Left renal cortex interstitium (tissue), 4 donors: ENCODE data around the gene CCDC6. TPM values are rescaled to one million over a fixed set of nuclear protein-coding genes. Genes with fewer than 3 reads are reported as not detected.

Experiments used
- DNase-seq, 4 donors: peaks; one replicate each; pipeline ENCODE4 v3.0.0-alpha.2; 2013; ENCODE audit warnings: low read depth in 4 of 4, low spot score in 2 of 4, missing footprints in 1 of 4
- polyA plus RNA-seq, 4 donors: library from polyadenylated mRNA; unstranded; fragments of 120-200 nt; gene quantifications; one replicate each; pipeline ENCODE4 v1.2.1, GENCODE V29; 2013; ENCODE audit not compliant: insufficient read length in 4 of 4

Gene CCDC6
- polyA plus RNA-seq, 4 donors, result 35.2 to 43.1 (median 39.6) TPM

DNA sequence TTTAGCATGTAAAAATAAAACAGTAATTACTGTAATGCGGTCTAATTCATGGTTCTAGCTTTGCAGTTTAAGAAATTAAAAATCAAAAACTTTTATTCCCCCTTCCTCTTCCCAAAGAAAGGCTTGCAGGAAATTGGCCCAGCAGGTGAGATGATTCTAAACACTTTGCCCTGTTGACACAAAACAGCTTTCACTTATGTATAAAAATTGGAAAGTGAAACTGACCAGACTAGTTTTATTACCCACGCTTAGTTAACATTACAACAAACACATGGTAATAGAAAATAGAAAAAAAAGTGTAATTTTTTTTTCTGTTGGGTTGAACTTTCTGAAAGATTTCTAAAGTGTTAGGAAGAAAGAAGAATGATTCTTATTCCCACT lies 1.2 kb upstream of the CCDC6 start:
- DNase-seq, result no peak

DNA sequence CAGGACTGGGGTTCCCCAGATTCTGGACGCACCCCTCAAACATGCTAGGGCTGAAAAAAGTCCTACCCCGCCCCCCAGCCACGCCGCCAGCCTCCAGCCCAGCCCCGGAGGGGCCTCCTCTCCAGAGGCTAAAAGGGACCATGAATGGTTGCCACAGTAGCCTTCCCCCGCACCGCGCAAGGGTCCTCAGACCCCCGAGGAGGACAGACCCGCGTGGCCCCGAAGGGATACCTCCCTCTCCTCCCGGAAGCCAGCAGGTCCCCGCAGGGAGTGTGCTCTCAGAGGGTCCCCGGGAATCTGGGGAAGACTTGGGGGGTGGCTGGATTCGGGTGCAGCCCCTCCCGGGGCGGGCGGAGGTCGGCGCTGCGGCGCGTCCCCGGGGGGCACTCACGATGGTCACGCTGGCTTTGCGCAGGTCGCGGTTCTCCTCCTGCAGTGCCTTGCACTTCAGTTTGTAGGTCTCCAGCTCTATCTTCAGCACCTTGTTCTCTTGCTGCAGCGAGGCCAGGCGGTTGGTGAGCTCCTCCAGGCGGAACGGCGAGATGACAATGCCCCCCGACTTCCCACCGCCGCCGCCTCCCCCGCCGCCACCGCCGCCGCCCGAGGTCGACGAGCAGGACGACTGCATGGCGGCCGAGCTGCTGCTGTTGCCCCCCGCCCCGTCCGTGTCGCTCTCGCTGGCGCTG lies 482 bp downstream of the CCDC6 start:
- peak in 1 of 4 donors; percentile 21 for DNase-seq

GRCh38 chr10:59905066-59905730 lies 1.2 kb downstream of the CCDC6 start:
- DNase-seq, result peak in 2 of 4 donors; percentile 29

DNA sequence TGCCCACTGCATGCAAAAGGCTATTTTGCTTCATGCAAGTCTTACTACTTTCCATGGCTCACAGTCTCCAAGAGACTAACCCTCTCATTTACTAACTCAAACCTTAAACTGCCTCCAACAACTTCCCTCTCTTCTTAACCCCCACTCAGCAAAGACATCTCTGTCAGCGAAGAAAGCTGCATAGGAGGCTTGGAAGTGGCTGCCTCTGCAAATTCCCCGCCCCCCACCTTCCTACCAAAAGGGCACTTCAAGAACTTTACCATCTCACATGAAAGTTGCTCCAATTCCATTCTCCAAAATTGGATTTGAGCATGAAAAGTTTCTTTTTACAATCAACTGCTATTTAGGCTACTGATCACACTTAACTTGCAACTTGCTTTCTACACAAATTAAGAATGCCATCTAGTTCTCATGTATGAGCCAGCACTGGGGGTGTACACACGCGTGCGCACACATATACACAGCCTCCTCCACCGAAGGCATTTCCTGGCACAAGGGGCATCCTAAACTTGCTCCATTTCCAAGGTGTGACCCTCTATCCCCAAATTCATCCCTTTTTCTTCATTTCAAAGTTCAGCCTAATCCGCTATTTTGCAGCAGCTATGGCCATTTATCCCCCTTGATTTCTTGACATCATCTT lies 1.8 kb downstream of the CCDC6 start:
- DNase-seq, result no peak

DNA sequence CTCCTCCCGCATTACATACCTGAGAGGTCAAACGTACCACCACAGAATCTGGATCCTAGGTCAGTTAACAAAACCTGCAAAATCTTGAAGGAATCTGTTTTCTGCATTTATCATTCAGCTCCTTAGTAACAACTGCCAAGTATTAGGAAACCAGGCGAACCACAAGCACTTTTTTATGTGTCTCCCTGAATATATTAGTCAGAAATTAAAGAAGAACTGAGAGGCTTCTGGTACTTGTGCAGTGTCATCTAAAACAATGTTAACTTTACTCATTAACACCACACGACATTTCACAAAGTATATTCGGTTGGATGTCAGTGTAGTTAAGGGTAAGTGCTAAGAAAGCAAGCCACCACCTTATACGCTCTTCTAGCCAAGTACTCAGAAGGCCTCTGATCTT lies 2.5 kb downstream of the CCDC6 start:
- no peak for DNase-seq

DNA sequence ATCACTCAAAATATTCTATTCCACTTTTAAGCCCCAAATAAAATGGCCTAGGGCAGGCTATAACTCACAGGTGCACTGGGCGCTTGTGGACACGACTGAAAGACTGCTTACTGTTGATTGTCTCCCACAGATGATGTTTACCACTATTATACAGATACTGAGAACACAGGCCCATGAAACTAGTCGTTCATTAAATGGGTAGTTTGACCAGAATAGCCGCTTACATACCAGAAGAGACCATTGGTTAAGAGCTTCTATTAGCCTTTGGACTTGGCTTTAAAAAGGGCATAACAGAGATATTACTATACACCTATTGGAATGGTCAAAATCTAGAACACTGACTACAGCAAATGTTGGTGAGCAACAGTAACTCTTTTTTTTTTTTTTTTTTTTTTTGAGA lies 4.3 kb downstream of the CCDC6 start:
- no peak for DNase-seq

DNA sequence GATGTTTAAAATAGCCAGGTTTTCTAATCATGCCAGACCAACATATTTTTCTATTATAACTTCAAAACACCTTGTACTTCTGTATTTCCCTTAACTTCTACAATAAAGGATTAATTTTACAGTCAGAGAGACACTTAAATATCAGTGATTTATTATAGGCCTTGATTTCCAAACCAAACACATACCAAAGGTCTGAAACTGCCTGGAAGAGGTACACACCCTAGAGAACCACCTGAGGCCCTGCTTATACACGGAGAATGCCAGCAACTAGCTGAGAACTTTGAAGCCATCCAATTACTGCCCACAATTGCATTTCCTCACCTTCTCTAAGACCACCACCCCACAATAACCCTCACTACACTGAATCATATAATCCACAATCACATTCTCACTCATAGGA lies 4.9 kb downstream of the CCDC6 start:
- DNase-seq, result no peak

DNA sequence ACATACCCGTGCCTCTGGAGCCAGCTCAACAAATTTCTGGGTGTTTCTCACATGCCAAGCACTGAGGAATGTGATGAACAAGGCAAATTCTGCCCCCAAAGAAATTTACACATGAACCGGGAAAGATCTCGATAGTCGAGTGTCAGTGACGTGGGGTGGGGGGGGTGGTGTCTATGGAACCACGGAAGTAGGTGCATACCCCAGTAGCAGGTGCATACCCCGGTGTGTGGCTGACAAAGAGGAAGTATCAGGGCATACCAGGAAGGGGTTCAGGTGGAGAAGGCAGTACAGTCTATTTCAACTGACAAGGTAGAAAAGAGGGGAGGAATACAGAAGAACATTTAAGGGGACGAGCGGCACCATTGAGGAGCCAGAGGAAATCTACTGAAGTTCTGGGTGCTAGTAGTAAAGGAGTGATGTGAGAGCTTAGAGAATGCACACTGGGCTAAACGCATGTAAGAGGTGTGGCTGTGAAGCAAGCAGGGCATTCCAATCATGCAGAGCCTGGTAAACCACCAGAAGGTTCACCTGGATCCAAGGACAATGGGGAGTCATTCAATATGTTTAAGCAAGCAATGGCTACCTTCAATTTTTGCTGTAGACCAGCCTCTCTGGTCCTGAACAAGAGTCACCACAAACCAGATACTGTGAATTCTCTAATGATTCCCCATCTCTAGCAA lies 6.2 kb downstream of the CCDC6 start:
- DNase-seq, result no peak

DNA sequence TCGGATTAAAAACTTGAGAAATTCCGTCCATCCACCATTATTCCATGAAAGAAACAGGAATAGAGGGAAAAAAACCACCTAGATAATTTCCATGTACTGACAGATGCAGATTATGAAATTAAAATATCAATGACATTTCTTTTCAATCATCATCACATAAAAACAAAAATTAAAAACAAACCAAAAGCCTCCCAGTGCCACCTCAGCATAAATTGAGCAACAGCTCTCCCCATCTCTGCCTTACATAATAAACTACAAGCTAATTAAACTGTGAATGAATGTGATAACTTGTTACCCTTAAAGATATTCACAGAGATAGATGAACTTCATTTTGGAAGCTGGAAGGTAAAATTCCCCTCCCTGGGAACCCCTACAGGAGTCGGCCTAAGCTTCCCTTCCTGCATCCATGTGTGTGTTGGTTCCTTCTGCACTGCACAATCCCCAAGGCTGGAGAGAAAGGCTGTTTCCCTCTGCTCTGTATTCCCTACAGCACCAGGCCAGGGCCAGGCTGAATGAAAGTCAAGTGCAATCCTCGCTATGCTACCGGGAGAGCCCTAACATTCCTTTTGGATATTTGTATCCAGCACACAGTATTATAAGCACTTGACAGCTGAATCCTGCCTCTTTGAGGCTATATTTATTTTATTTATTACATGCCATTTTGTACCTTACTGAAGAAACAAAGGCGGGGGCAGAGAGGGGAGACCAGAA lies 8.1 kb downstream of the CCDC6 start:
- no peak for DNase-seq

DNA sequence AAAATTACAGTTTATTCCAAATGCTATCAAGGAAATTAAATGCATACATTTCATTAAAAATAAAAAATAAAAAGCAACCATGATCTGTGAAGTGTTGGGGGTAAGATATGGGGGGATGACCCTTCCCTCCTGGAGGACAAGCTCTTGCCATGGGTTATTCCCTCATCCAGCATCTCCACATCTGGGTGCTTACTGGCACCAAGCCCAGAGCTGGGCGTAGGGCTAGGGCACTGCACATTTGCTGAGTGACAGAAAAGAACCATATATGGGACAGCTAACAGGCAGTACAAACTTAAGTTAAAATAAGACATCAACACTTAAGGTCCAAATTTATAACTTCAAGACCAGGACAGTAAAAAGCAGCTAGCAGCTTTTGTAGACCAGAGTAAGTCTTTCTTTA lies 10.2 kb downstream of the CCDC6 start:
- no peak for DNase-seq

DNA sequence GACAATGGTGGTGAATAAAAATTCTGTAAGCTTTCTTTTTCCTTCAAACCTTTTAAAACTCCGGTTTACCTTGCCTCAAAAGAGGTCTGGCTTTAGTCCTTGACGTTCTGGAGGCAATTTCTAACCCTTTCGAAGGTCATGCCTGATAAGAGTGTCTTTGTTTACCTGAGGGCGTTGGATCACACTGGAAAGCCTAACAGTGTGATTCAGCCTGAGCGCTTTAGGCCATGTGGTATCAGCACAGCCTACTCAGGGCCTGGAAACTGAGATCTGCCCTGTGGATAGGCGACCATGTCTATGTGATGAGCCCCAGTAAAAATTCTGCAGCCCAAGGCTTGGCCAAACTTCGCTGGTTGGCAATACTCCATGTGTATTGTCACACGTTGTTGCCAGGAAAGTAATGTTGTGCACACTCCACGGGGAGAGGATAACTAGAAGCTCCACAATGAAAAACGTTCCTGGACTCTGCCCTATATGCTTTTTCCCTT lies 10.7 kb downstream of the CCDC6 start:
- DNase-seq, result no peak

GRCh38 chr10:59894114-59894513 lies 12.2 kb downstream of the CCDC6 start:
- DNase-seq, result no peak

DNA sequence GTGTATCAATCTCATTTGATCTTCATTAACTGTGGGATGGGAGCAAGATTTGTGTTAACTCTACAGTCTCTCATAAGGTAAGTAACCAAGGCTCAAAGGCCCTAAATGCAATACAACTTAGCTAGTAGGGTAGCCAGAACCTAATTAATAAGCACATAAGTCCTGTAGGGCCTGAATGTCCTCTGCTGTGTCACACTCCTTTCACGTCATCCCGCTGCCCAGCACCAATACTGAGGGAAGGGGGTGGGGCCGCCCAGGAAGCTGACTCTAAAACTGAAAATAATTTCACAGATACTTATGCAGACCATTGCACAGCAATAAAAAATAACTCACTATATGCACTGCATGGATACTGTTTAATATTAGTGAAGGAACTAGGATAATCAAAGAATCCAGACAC lies 13.7 kb downstream of the CCDC6 start:
- no peak for DNase-seq

DNA sequence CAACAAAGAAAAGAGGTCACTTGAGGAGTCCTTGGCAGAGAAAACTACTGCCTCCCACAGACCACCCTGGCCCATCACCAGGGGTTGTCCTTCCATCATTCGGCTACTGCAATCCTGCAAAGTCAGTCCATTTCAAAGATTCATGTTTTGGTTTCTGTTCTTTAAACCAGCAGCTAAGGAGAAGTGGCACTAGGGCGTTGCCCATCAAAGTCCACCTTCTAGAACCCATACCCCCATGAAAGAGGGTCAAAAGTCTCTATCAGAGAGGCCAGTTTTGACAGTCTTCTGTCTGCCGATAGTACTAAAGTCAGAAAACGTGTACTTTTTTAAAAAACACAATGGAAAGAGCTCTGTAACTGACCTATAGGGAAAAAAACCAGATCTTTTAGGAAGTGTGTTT lies 14.4 kb downstream of the CCDC6 start:
- no peak for DNase-seq

GRCh38 chr10:59891349-59891748 lies 15.0 kb downstream of the CCDC6 start:
- no peak for DNase-seq

DNA sequence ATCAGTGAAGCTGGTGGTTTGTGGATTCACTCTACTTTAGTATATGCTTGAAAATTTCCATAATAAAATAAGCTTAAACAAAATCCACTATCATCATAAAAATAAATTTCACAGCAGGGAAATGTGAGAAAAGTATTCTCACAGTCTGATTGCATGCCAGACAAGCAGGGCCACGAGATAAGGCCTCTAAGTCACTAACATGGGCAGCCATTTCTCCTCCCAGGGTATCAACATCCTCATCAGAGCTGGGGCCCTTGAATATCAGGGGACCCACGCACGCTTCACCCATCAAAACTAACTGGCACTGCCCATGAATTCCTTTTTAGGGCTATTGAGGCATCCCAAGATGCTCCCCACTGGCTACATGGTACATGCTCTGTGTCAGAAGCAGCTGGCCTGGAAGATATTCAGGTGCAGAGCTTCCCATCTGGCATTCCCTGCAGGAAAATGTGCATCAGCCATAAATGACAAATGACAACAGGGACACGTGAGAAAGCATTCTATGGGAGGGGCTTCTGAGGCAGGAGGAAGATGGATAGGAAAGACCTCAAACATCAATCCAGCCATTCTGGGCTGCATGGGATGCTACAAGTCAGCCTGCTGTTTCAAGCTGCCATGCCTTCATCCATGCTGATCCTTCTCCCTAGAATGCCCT lies 17.4 kb downstream of the CCDC6 start:
- no peak for DNase-seq

GRCh38 chr10:59887972-59888640 lies 18.2 kb downstream of the CCDC6 start:
- no peak for DNase-seq

DNA sequence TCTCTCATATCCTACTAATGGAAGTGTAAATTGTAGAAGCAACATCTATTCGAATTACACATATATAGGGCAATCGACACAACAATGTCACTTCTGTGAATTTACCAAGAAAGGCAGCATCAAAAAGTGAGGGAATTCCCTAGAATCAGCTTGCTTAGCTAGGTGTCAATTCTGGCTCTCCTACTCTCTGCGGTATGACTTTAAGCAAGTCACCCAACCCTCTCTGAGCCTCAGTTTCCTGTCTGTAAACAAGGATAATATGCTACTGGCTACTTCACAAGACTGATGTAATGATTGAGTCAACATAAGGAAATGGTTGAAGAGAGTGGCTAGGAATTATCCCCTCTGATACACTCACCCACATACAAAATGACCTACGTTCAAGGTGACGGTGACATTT lies 19.4 kb downstream of the CCDC6 start:
- DNase-seq, result no peak

DNA sequence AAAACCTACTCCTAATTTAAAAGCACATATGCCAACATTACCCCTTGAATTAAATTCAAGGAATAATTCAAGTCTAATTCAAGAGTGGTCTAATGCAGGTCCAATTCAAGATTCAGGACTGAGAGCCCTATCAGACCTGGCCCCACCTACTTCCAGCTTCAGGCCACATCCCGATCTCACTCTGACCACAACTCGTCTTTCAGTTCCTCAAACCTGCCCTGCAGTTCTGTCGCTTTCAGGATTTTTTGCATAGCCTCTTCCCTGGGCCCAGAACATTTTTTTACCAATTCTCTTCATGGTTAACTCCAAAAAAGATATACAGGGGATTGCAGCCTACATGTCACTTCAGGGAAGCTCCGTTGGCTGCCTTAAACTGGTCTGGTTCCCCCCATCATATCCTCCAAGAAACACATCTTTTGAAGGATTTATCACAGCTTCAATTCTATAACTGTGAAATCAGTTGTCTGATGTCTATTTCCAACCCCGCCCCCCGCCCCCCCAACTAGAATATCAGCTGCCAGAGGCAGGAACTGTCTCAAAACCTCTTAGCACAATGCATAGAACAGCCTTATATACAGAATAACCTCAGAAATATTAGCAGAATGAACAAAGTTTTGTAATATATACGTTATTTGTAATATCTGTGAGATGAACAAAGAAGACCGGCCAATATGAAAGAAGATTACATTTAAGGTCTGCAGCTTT lies 20.8 kb downstream of the CCDC6 start:
- no peak for DNase-seq
